C4-2B (cell line): ENCODE results near the gene EXOC6.

Experiments used
- H3K27ac ChIP-seq: fragments of 450-650 bp; 2 replicates; pipeline ENCODE4 v1.5.1; 2017
- ZFX ChIP-seq: fragments of 450-650 bp; IDR thresholded peaks from 2 replicates; pipeline ENCODE4 v1.6.1; 2017
- TF ChIP-seq, protein P1 (sequence below): fragments of 450-650 bp; conservative IDR thresholded peaks from 2 replicates; pipeline ENCODE4 v1.5.1; 2017; ENCODE audit warnings: mild to moderate bottlenecking

EXOC6 gene

GRCh38 chr10:92811986-92812385 lies 36.3 kb upstream of the EXOC6 start:
- H3K27ac ChIP-seq = no peak overlapping the region
- TF ChIP-seq ZFX = no peak
- TF ChIP-seq, protein P1, sequence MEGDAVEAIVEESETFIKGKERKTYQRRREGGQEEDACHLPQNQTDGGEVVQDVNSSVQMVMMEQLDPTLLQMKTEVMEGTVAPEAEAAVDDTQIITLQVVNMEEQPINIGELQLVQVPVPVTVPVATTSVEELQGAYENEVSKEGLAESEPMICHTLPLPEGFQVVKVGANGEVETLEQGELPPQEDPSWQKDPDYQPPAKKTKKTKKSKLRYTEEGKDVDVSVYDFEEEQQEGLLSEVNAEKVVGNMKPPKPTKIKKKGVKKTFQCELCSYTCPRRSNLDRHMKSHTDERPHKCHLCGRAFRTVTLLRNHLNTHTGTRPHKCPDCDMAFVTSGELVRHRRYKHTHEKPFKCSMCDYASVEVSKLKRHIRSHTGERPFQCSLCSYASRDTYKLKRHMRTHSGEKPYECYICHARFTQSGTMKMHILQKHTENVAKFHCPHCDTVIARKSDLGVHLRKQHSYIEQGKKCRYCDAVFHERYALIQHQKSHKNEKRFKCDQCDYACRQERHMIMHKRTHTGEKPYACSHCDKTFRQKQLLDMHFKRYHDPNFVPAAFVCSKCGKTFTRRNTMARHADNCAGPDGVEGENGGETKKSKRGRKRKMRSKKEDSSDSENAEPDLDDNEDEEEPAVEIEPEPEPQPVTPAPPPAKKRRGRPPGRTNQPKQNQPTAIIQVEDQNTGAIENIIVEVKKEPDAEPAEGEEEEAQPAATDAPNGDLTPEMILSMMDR = no peak

GRCh38 chr10:92813979-92814378 lies 34.3 kb upstream of the EXOC6 start:
- TF ChIP-seq ZFX = no peak
- TF ChIP-seq, protein P1 = no peak
- no peak overlapping the region for H3K27ac ChIP-seq

DNA sequence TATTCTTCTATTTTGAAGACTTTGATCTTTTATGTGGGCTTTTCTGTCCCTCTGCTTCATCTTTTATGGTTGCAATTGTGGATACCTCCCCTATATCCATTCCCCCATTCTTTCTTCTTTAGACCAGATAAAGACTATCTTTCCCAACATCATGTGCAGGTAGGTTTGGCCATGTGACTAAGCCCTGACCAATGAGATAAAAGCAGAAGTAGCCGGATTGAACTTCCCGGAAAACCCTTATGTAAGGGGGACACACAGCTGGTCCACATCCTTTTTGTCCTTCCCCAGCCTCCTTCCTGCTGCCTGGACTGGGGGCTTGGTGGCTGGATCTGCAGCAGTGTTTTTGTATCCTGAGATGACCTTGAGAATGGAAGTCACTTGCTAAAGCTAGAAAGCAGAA lies 33.5 kb upstream of the EXOC6 start:
- no peak overlapping the region for H3K27ac ChIP-seq
- TF ChIP-seq, protein P1 = no peak
- TF ChIP-seq ZFX = no peak

DNA sequence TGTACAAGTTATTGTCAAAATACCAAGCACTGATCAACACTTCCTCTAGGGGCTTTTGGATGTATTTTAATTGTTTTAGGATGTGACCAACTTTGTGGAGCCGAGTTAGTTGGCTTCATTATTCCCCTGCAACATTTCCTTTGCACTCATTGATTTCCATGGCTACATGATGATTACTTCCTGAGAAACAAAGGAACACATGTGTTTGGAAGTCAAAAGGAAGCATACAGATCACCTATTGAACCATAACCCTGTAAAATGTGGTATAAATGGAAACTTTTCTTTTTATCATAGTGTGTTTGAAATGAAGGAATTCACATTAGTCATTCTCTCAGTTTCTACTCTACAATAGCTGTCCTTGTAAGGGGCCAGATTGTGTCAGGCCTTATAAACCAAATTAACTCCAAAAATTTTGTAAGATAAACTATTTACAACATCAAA lies 32.2 kb upstream of the EXOC6 start:
- TF ChIP-seq ZFX = no peak
- TF ChIP-seq, protein P1 = no peak
- H3K27ac ChIP-seq = no peak overlapping the region

DNA sequence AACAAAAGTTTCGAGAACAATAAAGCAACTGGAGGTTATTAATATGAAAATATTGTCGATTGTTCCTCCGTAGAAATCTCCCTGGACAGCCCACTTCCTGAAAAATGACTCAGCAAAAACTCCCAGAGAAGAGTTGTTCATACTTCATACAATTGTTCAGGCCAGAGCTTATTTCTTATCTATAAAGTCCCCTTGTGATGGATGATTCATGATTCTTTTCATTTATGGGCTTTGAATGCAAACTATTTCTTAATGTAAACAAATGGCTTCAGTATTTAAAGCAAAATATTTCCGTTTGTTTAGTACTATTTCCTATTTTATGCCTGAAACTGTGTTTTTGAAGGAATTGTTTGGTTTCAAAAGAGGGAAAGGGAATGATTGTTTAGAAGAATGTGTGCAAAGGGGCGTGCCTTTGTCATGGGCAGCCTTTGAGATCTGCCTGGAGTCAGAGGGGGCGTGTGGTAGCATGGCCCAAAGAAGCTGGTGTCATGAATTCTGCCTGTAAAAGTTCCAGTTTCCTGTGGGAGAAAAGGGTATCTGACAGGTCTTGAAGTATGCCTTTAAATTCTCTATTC lies 26.2 kb upstream of the EXOC6 start:
- TF ChIP-seq, protein P1 = no peak
- TF ChIP-seq ZFX = no peak; the same call in 1 of the 2 replicates
- H3K27ac ChIP-seq = no peak overlapping the region

DNA sequence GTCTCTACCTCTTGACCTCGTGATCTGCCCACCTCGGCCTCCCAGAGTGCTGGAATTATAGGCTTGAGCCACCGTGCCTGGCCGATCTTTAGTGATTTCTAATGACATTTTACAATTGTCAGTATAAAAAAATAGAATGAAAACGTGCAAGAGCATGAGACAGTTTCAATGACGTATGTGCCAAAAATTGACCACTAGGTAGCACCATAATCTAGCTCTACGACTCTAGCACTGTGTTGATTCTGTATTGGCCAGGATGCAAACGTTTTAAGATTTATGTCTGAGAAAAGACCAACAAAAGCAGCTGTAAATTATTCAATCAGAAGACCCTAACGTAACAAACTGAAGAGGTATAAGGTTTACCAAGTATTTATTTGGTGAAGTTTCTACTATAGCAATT lies 25.4 kb upstream of the EXOC6 start:
- no peak overlapping the region for H3K27ac ChIP-seq
- TF ChIP-seq, protein P1 = peak; percentile 57
- TF ChIP-seq ZFX = no peak

DNA sequence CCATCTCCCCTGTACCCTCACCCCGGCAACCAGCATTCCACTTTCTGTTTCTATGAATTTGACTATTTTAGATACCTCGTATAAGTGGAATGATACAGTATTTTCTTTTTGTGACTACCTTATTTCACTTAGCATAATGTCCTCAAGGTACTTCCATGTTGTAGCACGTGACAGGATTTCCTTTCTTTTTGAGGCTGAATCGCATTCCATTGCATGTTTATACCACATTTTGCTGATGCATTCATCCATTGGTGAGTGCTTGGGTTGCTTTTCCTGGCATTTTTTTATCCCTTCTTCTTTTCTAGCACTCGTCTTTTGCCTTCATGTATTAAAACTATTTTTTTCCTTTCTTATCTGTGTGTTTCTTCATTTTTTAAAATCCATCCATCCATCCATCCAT lies 22.3 kb upstream of the EXOC6 start:
- H3K27ac ChIP-seq = no peak overlapping the region
- TF ChIP-seq, protein P1 = no peak
- TF ChIP-seq ZFX = no peak
